GM12874 (cell line): ENCODE results near the gene PPARD.
A peak's percentile ranks its signal among the peaks of the same experiment; 100 is the strongest.

Source experiments
- CTCF ChIP-seq: IDR thresholded peaks from 2 replicates; pipeline ENCODE4 v1.5.1; 2011; ENCODE audit warnings: low read depth, mild to moderate bottlenecking, control low read depth, low read length, moderate library complexity; ENCODE audit not compliant: insufficient read depth

Gene PPARD

GRCh38 chr6:35342258-35343091, at the start of gene PPARD:
Gene PPARD, plus strand, starts transcription at chr6:35342558. Its CDS starts 68,530 bp downstream, at chr6:35411088.
- peak; percentile 93 for TF ChIP-seq CTCF

- no peak for TF ChIP-seq CTCF
These were observed 48.7 kb upstream of the PPARD start for GRCh38 chr6:35293681-35294080.

- TF ChIP-seq CTCF = peak; percentile 82
These were observed 47.9 kb upstream of the PPARD start for GRCh38 chr6:35294308-35294945.

- no peak for TF ChIP-seq CTCF
These were observed 47.3 kb upstream of the PPARD start for GRCh38 chr6:35295036-35295435.

- TF ChIP-seq CTCF = no peak
These were observed 46.6 kb upstream of the PPARD start for GRCh38 chr6:35295521-35296315.

- TF ChIP-seq CTCF = no peak
These were observed 45.3 kb upstream of the PPARD start for GRCh38 chr6:35296931-35297600.
